Ramos (cell line): ENCODE measurements around the gene C12orf57.

ENCODE experiments used
- in situ Hi-C: fragments of 300-500 bp; cut with MboI; formaldehyde crosslinking; loops from one replicate; pipeline ENCODE4 v1.14.3; 2022; ENCODE audit warnings: low sequenced_read_pairs; ENCODE audit not compliant: unreplicated experiment

The C12orf57 gene

DNA sequence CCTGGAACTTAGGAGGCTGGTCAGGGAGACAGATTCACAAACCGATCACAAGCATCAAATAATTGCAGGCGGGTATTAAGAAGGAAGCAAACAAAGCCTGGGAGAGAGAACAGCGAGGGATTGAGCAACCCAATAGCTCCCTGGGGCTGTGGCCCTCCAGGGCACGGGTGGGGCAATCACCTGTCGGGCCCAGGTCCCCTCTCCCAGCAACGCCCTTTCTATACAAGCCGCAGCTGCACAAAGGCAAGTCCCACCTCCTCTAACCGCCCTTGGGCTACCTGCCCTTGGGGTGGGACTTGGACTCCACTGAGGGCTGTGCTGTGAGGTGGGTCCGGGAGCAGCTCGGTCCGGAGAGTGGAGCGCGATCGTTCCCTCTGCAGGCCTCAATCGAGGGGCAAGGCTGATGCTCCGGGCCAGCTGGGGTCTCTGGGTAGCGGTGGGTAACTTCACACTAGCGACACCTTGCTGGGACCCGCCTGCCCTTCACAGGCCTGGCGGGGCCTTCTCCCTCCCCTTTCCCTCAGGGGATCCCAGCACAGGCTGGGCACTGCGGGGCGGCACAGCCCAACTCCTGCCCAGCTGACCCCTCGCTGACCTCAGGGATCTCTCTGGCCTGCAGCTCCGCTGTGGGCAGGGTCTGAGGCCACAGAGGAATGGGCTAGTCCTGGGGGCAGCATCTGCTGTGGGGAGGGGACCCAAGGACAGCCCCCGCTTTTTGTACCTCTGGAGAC is 18.6 kb downstream of the C12orf57 start:
- in situ Hi-C loops: no loop called here

DNA sequence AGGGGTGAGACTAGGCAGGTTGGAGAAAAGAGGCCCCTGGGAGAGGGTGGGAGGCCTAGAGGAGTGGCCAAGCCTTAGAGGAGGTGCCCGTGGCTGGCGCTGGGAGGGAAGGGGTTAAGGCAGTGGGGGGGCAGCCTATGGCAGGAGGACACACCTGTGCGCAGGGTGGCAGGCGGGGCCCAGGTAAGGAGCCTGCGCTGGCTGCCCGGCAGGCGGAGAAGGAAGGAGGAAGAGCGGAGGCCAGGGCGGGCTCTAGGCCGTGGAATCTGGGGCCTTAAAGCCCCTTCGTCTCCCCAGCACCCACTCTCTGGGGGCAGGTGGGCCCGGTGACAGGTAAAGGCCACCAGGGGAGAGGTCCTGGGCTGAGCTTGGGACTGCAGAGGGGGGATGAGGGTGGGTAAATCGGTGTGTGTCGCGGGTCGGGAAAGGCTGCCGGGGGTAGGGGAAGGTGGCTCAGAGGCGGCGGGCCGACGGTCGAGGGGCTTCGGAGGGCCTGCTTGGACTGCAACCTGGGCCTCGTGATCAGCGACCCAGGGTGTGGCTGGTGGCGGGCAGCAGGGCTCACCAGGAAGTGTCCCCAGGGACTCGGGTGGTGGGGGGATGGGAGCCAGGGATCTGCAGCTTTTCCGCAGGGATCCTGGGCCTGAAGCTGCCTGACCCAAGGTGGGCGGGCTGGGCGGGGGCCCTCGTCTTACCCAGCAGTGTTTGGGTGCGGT is 19.4 kb downstream of the C12orf57 start:
- in situ Hi-C loops: no loop called here

DNA sequence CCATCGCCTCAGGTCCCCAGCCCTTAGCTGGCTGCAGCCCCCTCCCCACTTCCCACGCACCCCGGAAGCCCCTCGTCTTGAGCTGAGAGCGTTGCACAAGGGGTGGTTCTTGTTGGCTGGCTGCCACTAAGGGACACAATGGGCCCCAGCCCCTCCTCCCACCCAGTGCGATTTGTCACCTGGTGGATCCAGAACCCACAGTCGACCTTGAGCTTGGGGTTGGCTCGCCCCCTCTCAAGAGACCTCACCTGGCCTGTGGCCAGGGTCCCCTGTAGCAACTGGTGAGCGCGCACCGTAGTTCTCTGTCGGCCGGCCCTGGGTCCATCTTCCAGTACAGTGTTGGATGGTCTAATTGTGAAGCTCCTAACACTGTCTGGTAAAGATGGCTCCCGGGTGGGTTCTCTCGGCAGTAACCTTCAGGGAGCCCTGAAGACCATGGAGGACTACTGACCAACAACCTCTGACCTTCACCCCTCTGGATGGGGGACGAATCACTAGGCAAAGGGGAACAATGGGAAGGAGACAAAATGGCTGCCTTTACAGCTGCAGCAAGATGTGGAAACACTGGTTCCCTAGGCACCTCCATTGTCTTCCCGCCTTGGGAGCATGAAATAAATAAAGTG is 20.1 kb downstream of the C12orf57 start:
- in situ Hi-C loops: no loop called here

DNA sequence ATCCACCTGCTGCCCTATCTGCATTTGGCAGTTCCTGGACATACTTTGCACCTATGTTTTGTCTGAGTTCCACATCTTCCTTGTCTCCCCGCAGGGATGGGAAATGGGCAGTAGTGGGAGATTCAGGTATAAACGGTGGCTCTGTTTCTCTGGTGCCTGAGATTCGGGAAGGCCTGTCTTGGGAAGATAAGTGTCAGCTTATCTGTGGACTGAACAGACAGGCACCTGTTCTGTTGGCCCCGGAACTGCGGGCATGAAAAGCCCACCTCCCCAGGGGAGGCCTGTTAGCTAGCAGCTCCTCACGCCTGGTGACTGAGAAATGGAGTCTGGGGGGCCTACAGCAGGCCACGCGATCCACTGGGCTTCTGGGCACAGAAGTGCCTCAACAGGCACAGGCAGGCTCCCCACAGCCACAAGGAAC is 20.8 kb downstream of the C12orf57 start:
- in situ Hi-C loops: no loop called here

DNA sequence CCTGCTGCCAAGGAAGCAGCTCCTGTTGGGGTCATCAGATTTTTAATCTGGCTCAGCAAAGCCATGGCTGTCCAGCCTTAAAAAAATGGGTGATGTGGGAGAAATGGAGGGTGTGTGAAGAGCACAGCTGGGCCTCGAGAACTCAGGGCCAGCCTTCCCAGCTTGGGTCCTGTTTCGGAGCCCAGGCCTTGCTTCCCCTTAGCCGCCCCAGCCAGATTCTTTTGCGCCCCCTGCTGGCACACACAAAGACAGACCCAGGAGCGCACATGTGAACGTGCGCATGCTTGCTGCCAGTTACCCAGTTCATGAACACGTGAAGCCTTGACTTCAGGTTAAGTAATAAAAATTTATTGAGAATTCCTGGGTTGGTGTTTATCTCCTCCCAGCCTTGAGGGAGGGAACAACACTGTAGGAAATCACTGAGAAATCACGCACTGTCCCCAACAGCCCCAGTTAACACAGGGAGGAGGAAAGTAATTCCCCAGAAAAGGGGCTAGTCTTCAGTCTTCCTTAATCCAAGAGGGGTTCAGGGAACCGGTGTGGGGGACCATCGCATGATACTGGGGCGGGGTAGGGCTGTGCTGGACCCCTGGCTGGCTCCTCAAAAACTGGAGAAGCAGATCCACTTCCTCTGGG is 21.3 kb downstream of the C12orf57 start:
- in situ Hi-C loops: no loop called here

DNA sequence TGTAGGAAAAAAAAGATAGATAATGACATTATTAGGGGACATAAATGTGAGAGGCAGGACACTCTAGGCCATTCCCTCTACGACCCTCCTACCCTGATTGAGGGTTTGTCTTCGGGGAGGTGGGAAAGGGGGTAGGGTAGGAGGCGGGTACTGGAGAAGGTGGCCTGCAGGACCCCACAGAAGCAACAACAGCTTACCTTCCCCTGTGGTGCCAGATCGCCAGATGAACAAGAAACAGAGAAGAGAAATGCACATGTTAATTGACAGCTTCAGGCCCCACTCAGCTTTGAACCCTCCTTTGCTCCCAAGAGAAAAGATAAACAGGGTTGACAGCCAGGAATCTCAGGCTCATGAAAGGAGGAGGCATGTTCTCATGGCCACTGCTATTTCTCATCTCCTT is 21.9 kb downstream of the C12orf57 start:
- in situ Hi-C loops: no loop called here

DNA sequence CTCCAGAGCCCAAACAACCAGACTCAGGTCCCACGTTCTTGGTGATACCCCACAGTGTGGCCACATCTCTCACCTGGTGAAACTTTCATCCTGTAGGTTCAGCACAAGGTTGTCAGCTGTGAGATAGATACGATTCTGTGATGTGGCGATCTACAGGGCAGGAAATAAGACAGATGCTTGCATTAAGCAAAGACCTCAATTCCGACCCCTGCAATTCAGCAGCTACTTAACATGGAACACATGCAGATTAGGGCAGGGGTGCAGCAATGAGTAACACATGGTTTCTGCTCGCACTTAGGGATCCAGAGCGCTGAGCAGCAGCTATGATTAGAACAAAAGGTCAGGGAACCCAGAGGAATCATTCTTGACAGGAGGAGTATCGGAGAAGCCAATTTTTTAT is 22.5 kb downstream of the C12orf57 start:
- in situ Hi-C loops: no loop called here

DNA sequence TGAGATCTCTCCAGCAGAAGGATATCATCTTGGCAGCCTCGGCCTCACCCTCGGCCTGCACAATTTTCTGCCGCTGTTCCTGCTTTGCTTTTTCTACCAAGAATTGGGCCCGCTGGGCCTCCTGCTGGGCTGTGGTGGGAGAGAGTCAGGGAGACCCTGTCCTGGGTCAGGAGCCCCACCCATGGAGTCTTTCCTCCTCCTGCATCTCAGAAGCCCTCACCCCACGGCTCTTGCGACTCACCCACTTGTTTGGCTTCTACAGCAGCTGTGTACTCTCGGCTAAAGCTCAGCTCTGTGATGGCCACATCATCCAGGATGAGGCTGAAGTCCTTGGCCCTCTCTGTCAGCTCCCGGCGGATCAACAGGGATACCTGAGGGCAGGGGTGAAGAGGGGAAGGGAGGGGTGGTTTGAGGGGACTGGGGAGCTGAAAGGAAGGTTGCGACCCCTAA is 23.9 kb downstream of the C12orf57 start:
- in situ Hi-C loops: no loop called here

DNA sequence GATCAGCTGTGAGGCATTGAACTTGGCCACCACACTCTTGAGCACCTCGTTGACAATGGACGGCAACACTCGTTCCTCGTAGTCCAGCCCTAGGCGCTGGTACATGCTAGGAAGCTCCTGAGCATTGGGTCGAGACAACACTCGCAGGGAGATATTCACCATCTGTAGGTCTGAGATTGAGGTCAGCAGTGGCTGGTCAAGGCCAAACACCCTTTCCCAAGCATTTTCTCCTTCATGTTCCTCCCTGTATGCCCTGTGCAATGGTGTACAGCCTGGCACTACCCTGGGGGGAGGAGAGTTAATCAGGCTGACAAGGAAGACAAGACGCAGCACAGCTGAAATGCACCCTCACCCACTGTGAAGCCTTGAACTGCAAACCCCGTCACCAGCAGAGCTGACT is 24.6 kb downstream of the C12orf57 start:
- in situ Hi-C loops: no loop called here

DNA sequence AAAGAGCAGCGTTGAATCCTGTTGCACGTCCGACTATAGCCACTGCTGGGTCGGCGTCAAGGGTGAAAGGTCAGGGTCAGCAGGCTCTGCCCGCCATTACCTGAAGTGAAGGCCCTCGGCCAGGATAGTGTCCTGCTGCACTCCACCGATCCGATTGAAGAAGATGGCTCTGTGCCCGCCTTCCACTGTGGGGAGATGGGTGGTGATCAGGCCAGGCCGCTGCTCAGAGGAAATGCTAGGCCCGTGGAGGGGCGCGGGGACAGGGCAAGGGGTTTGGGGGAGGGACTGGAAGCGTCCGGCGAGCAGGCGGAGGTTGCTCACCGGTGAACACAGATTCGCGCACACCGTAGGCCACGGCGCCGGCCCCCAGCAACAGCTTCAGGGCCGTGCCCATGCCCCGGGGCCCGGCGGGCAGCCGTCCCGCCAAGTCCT is 26.3 kb downstream of the C12orf57 start:
- in situ Hi-C loops: no loop called here

DNA sequence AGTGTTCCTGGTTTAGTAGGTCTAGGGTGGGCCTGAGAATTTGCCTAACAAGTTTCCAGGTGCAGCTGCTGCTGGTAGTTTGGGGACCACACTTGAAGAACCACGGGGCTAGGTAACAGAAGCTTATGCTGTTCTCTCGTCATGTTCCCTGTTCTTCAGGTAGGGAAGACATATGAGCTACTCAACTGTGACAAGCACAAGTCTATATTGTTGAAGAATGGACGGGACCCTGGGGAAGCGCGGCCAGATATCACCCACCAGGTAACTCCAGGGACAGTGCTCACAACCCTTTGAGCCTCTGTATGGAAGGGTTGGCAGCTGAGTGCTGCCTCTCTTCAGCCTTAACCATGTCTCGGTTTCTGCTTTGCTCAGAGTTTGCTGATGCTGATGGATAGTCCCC is 30.4 kb downstream of the C12orf57 start:
- in situ Hi-C loops: no loop called here

DNA sequence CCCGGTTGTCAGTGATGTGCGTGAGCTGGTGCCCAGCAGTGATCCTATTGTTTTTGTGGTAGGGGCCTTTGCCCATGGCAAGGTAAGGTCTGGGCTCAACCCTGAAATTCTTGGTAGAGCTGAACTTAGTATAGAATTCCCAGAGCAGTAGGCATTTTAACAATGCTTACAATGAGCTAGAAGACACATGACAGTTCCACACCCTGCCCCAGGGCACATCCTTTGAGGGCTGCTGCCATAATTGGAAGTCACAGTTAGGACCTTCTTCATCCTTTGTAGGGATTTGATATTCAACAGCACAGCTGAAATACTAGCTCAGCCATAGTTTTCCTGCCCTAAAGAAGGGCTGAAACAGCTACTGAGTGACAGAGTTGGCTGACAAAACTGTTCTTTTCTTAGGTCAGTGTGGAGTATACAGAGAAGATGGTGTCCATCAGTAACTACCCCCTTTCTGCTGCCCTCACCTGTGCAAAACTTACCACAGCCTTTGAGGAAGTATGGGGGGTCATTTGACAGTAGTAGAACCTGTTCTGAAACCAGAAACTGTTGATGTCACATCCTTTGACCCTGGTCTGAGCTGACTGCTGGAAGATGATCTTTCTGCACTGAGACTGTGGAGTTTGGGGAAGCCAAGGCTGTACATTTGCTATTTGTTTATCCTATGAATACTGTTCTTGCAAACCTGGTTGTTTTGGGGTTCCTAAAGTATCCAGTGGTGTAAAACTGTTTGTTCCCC is 31.6 kb downstream of the C12orf57 start:
- in situ Hi-C loops: no loop called here

DNA sequence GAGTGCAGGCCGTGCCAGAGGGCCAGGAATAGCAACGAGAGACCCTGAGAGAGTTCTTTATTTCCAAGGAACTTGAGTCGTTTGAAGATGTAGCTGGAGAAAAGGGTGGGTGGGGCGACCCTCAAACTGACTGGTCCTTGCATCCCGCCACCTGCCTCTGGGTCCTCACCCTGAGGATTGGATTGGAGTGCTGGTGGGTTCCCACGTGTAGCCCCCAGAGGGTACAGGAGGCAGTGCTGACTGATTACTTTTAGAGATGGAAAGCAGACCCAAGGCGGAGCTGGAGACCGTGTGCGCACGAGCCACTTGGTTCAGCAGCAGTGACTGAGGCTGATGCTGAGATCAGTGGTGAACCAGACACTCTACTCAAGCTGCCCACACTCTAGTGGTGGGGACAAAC is 33.8 kb downstream of the C12orf57 start:
- in situ Hi-C loops: no loop called here

DNA sequence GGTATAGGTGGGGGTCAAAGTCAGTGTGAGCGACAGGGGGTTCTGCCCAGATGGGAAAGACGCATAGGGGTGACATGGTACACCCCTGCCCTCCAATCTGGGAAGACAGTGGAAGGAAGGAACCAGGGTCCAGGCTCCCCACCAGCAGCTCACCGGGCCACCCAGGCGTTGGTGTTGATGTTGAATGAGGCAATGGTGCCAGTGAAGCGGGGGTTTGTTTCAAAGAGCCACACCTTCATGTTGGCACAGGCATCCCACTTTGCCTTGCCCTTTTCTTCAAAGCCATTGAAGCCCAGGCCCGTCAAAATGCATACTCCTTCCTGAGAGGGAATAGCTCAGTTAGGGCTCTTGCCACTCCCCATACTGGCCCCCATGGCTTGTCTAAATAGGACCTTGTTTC is 34.4 kb downstream of the C12orf57 start:
- in situ Hi-C loops: no loop called here

DNA sequence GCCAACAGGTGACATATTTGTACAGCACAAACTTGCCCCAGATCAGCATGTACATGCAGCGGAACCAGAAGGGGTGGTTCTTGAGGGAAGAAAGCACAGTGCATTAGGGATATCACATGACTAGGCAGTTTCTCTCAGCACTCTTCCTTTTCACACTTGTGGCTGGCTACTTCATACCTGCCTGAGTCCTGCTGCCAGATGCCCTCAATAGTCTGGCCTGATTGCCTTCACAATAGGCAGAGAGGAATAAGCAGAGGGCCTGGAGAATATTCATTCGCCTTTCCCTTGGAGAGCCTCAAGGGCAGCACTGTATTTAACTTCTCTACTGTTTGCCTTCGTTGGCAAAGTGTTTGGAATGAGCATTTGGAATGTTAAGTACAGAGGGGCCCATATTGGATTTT is 34.8 kb downstream of the C12orf57 start:
- in situ Hi-C loops: no loop called here

DNA sequence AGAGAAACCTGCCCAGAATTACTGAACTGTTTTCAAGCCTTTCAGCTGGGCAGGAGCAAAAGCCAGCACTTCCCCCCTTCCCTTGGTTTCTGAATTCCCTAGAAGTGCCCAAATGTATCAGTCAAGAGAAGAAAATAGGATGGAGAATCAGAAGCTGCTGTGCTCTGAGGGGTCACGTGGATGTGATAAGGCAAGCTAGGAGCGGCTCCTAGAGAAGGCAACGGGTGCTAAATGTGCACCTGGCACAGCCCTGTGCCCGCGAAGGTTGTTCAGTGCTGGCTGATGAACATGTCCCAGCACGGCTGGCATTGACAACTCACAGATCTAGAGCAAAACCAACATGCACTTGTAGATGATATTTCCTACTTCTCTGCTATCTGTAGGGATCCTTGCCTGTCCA is 35.2 kb downstream of the C12orf57 start:
- in situ Hi-C loops: no loop called here

DNA sequence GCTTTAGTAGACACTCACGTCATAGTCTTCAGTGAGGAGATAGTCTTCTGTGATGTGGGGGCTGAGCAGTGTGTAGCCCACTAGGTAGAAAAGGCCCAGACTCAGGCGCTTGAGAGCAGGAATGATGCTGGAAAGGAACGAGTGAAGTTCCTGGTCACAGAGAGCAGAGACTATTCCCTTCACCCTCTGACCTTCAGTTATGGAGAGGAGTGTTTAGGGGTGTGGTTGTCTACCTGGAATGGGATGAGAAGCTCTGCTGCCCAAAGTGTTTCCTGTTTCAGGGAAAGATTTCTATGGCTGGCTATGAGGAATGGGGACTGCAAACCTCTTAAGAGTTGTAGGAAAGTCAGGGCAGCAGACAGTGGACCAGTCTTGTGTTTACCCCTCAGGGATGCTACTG is 35.6 kb downstream of the C12orf57 start:
- in situ Hi-C loops: no loop called here

DNA sequence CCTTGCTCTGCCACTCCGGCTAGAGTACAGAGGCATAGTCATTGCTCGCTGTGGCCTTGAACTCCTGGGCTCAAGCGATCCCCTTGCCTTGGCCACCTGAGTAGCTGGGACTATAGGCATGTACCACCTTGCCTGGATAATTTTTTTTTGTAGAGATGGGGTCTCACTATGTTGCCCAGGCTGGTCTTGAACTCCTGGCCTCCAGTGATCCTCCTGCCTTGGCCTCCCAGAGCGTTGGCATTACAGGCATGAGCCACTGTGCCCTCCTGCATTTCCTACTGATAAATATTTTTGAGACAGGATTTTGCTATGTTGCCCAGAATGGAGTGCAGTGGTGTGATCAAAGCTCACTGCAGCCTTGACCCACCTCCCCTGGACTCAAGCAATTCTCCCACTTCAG is 36.3 kb downstream of the C12orf57 start:
- in situ Hi-C loops: no loop called here

DNA sequence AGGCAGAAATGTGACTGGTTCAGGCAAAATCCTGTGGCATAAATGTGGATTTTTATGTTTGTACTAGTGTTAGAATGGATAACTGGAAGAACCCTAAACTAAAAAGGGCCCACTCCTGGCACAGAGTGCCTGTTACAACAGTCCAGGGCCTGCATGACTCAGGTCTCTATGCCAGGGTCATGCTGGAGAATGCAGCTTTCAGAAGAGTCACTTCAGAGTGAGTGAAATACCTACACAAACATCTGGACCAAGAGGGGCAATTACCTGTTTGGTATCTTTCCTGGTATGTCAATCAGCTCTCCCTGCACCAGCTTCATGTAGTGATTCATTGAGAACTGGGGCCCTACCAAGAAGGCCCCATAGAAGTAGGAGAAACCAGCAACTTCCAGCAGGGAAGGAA is 36.9 kb downstream of the C12orf57 start:
- in situ Hi-C loops: no loop called here
